Kidney (tissue), 14 donors: ENCODE data around the gene SLC25A27. TPM values are rescaled to one million over a fixed set of nuclear protein-coding genes. Genes with fewer than 3 reads are reported as not detected.
"Not testable (repeated sequence)": the region's sequence is repeated elsewhere in the genome, so short reads cannot be mapped to it uniquely, and the experiment has no call there.

Source experiments
- DNase-seq, 5 donors: peaks; one replicate each; pipeline ENCODE4 v3.0.0-alpha.2; 2013 to 2020
- FAIRE-seq: peaks from 2 replicates; lab custom pipeline; 2012; peaks lifted over from hg19 to GRCh38; lab: Jason Lieb, UNC
- H3K27ac ChIP-seq, 2 donors: one replicate each; pipeline ENCODE4 v1.7.0; 2013; ENCODE audit warnings: low read depth in 2 of 2, low read length in 2 of 2, inconsistent platforms in 1 of 2
- H3K27me3 ChIP-seq: one replicate; pipeline ENCODE4 v1.7.1; 2013; ENCODE audit warnings: low read length, inconsistent platforms; ENCODE audit not compliant: control insufficient read depth, insufficient read depth
- H3K36me3 ChIP-seq, 3 donors: one replicate each; pipeline versions ENCODE4 v1.7.0 to v1.7.1; 2013; ENCODE audit warnings: low read length in 3 of 3, control low read depth in 1 of 3, inconsistent platforms in 1 of 3; ENCODE audit not compliant: insufficient read depth in 3 of 3, control insufficient read depth in 2 of 3
- H3K4me1 ChIP-seq, 3 donors: one replicate each; pipeline versions ENCODE4 v1.7.0 to v1.7.1; 2013; ENCODE audit warnings: low read length in 3 of 3, inconsistent platforms in 1 of 3, low read depth in 1 of 3; ENCODE audit not compliant: control insufficient read depth in 2 of 3, insufficient read depth in 2 of 3
- H3K4me3 ChIP-seq, 3 donors: one replicate each; pipeline versions ENCODE4 v1.7.0 to v1.8.1; 2013; ENCODE audit warnings: low read length in 3 of 3, control low read depth in 1 of 3, inconsistent platforms in 1 of 3
- H3K9ac ChIP-seq, 3 donors: one replicate each; pipeline versions ENCODE4 v1.7.0 to v1.7.1; 2013; ENCODE audit warnings: low read length in 3 of 3, control low read depth in 1 of 3, inconsistent platforms in 1 of 3
- H3K9me3 ChIP-seq, 3 donors: one replicate each; pipeline versions ENCODE4 v1.7.0 to v1.7.1; 2013; ENCODE audit warnings: low read length in 3 of 3, control low read depth in 1 of 3, inconsistent platforms in 1 of 3; ENCODE audit not compliant: control insufficient read depth in 2 of 3, insufficient read depth in 1 of 3
- CTCF ChIP-seq: IDR thresholded peaks from 3 replicates; pipeline ENCODE4 v1.5.1; 2012; ENCODE audit warnings: mild to moderate bottlenecking, moderate library complexity, borderline replicate concordance; ENCODE audit not compliant: insufficient read depth; ENCODE audit errors: extremely low read depth
- intact Hi-C: fragments of 100-400 bp; cut with DNase I; formaldehyde crosslinking; loops from one replicate; pipeline ENCODE4 v1.11.1; 2022
- polyA plus RNA-seq: library from polyadenylated mRNA; stranded (reverse); fragments of 350-450 nt; fragmentation: Illumina TruSeq; extraction: RNeasy Lipid Tissue Mini Kit (QIAGEN cat#74804); gene quantifications from one replicate; pipeline ENCODE4 v1.2.3, GENCODE V29; 2014; ENCODE audit warnings: low read depth, low replicate concordance; ENCODE audit not compliant: insufficient read depth
- total RNA-seq: library from RNA; stranded (reverse); fragmentation: NEBNext Ultra II Directional; extraction: Animal tissue kit (Norgen Biotek cat#: 25700); gene quantifications from one replicate; pipeline ENCODE4 v1.2.1, GENCODE V29; 2021
- donor health status: control.
- donor health status: control.
- donor health status: control.
- donor health status: control.
- donor health status: control.
- donor health status: DM: yes; HTN: yes; CAD: no.
- donor health status: Normal renal cell carcinoma (clear cell type).

Gene SLC25A27
- total and polyA plus RNA-seq, 2 donors from 2014 or later, result 19.1 to 22.6 TPM

- Histone ChIP-seq H3K9me3 (peaks cover 0 to 8% (median 0%) of the 10 kb centered on the region in 3 donors), H3K4me1 (no peaks in the 10 kb centered on the region), H3K9ac (no peak overlapping the region), H3K4me3 (no peak overlapping the region), H3K27me3 (no peaks in the 10 kb centered on the region), H3K27ac (no peak overlapping the region), H3K36me3 (no peaks in the 10 kb centered on the region)
- DNase-seq (no peak), FAIRE-seq (no peak)
- intact Hi-C loops, result no loop called here
- TF ChIP-seq CTCF, result no peak
These were observed 9.6 kb upstream of the SLC25A27 start for GRCh38 chr6:46642928-46643751.

- intact Hi-C loops, result no loop called here
- TF ChIP-seq CTCF, result no peak
- H3K4me1 ChIP-seq, result no peaks in the 10 kb centered on the region
- H3K27me3 ChIP-seq, result no peaks in the 10 kb centered on the region
- no peak for FAIRE-seq
- H3K27ac ChIP-seq, result no peak overlapping the region
- no peak overlapping the region for H3K4me3 ChIP-seq
- DNase-seq, result no peak
- H3K9ac ChIP-seq, result no peak overlapping the region
- peaks cover 0 to 8% (median 0%) of the 10 kb centered on the region in 3 donors for H3K9me3 ChIP-seq
- no peaks in the 10 kb centered on the region for H3K36me3 ChIP-seq
These were observed 7.5 kb upstream of the SLC25A27 start for GRCh38 chr6:46645265-46645664.

- intact Hi-C loops, result not testable (repeated sequence)
These were observed 4.7 kb upstream of the SLC25A27 start for GRCh38 chr6:46648108-46648507.

GRCh38 chr6:46648869-46649492 lies 3.8 kb upstream of the SLC25A27 start:
- no peak for TF ChIP-seq CTCF
- no peak overlapping the region for H3K9ac ChIP-seq
- no peak for DNase-seq
- H3K27ac ChIP-seq, result no peak overlapping the region
- H3K9me3 ChIP-seq, result peaks cover 0 to 8% (median 0%) of the 10 kb centered on the region in 3 donors
- H3K4me3 ChIP-seq, result no peak overlapping the region
- H3K36me3 ChIP-seq, result no peaks in the 10 kb centered on the region
- FAIRE-seq, result no peak
- no peaks in the 10 kb centered on the region for H3K27me3 ChIP-seq
- intact Hi-C loops, result no loop called here
- peaks cover 0 to 4% (median 0%) of the 10 kb centered on the region in 3 donors for H3K4me1 ChIP-seq

More at GRCh38 chr6:46648108-46648507, 4.7 kb upstream of the SLC25A27 start:
- FAIRE-seq, H3K27me3 ChIP-seq, H3K27ac ChIP-seq, H3K4me1 ChIP-seq, H3K36me3 ChIP-seq, H3K4me3 ChIP-seq, H3K9ac ChIP-seq, DNase-seq, H3K9me3 ChIP-seq: not testable (repeated sequence)
